Hematopoietic multipotent progenitor cell treated with erythropoietin and hydrocortisone succinate and interleukin-3 and kit ligand, for 8 days (in vitro differentiated cells): ENCODE results near the gene BAIAP2.
"Not testable (repeated sequence)": the region's sequence is repeated elsewhere in the genome, so short reads cannot be mapped to it uniquely, and the experiment has no call there.

Experiments
- DNase-seq: peaks from one replicate; pipeline ENCODE4 v3.0.0-alpha.2; 2015

BAIAP2 gene

DNA sequence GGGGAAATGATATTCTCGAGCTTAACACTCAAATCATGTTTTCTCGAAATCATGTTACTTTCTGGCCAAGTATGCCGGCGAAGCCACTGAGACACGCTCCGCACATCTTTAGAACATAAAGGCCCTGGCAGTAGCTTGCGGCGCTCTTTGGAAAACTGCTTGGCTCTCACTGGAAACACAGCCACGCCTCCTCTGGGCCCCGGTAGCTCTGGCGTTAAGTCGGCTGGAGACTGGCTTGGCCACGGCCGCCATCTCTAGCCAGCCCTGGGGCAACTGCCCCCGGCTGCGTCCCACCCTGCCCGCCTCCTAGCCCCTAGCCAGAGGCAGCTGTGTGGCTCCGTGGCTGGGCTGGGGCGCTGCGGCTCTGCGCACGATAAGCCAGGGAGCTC is 9.2 kb upstream of the BAIAP2 start:
- no peak for DNase-seq

- DNase-seq, result no peak
These were observed 8.5 kb upstream of the BAIAP2 start for GRCh38 chr17:81026266-81027036.

DNA sequence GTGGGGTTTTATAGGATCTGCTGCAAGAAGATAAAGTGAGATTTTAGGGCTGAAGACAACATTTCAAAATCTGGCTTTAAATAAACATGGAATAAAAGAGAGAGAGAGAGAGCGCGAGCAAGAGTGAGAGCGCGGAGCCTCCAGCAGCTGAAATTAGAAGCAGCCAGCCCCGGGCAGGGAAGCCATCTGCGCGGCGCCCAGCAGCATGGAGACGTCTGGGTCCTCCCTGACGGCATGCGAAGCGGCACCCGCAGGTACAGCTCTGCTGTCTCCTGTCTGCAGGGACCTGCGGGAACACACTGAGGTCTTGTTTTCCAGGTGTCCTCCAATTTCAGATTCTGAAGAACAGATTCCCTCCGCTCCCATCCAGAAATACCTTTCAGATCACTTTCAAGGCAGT is 7.9 kb upstream of the BAIAP2 start:
- DNase-seq, result no peak

DNA sequence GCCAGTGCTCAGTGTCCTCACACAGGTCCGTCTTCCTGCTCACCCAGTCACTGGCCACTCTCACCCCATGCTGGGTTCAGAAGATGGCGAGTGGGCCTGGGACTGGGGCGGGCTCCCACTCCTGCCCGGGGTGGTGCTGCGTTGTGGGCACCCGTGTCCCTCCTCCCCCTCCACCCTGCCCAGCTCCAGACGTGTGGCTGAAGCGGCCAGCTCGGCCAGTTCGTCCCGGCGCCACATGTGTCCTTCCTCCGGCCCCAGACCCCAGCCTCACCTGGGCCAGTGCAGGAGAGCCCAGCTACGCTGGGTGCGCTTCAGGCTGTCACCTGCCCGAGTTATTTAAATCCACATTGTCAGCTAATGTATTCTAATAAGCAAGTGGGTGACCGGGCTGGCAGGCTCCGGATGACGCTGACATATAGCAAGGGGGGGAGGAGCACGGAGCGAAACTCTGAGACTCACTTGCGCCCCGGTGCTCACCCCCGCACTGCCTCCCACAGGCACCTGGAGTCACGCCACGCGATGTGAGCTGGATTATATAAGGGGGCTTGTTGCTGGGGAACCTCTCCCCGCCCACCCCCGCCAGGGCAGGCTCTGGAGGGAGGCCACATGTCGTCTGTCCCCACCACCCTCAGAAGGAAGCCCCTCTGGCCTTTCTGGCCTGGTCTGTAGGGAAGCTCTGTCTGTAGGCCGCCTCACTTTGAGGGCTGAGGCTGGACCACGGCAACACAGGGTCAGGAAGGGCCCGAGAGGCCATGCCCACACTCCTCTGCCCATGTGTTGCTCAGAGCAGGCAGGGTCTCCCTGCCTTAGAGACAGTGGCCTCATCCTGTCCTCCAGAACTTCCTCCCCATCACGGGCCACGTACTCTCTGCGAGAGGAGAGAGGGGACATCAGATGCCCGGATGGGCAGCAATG is 7.1 kb upstream of the BAIAP2 start:
- no peak for DNase-seq

DNA sequence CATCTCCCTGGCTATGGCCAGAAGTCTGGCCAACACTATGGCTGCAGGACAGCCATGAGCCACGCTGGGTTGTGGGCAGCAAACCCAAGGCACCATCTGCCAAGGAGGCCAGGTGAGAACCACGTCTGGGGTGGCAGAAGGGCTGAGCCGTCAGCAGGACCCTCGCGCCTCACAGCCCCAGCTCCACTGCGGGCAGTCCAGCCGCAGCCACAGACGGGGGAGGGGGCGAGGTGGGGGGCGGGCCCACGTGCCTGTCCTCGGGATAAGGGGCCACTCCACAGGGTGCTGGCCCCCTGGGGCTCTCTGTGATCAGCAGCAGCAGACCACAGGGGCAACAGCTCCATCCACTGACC is 6.5 kb upstream of the BAIAP2 start:
- no peak for DNase-seq

DNA sequence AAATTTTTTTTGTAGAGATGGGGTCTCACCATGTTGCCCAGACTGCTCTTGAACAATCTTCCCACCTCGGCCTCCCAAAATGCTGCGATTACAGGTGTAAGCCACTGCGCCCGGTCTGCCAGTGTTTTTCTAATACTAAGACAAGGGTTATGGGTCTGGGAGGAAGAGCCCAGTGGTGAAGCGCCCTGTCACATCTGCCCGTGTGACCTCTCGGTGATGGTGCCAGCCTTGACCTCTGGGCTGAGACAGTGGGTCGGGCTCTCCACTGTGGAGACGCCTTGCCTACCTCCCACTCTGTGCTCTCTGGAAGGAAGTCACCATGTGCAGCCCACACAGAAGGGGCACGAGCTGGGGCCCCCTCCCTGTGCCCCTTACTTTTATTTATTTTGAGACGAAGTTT is 5.1 kb upstream of the BAIAP2 start:
- DNase-seq, result no peak

GRCh38 chr17:81030312-81030711 is 4.6 kb upstream of the BAIAP2 start:
- DNase-seq, result not testable (repeated sequence)

DNA sequence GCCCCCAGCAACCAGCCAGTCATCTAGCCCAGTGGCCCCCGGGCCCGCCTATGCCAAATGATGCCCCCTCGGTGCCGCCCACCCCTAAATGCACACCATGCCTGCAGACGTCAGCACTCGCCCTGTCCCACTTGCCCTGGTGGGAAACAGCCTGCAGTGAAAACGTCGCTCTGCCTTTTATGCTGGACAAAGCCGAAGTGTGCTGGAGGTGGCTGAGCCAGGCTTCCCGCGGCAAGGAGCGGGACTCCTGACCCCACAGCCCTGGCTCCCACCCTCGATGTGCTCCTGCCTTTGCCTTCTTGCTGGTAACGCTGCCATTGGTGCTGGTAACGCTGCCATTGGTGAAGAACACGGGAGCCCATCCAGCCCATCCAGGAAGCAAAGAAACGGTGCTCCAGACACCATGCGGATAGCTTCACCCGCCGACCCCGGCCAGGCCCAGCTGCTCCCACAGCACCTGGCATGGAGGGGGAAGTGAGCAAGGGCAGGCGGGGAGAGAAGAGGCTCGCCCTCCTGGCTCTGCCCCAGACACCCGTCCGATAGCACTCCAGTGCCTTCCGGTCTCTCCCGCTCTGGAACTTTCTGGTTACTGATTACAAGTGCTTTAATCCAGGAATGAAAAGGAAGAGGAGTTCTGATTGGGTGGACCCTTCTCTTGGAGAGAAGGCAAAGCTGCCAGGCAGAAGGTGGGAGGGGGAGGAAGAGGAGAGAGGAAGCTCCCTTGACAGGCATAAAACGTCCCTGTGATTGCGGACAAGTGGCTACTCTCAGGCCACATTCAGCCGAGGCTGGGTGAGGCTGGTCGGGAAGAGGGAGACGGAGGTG is 4.0 kb upstream of the BAIAP2 start:
- no peak for DNase-seq

DNA sequence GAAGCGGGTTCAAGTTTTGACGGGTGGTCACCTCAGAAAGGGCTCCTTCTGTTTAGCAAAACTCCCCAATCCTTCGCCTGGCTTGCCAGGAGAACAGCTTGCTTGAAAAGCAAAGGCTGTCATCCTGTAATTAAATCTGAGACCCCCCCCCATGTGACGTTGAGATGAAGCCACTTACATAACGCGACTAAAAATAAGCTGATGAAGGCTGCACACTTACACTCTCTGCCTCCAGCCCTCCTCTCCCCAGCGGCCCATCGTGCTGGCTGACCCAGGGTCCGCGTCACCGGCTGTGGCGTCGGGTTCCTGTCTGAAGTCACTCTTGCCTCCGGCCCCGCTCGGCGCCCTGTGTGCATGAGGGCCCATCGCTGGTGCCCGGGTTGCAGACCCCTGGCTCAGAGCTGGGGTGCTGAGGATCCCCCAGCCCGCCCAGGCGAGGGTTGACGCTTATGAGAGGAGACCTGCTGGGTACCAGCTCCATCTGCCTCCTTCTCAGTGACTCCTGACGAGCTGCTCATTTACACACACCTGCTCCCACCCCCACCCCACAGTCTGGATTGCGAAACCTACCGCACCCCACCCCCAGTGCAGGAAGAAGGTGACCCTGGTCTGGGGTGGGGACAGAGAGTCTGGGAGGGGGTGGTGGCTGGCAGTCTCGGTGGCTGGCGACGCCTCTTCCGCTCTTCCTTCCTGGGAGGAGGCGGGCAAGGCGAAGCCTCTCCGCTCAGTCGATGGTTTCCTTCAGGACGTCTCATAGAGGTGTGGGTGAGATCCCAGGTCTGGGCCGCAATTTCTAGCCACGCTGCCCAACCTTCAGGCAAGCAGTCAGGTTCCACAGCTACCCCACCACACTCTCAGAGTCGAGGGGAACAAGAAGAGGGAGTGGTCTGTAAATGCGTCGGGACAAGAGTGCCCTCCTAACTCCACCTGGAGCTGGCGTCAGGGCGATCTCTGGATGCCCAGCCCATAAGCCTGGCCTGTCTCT is 3.1 kb upstream of the BAIAP2 start:
- no peak for DNase-seq

DNA sequence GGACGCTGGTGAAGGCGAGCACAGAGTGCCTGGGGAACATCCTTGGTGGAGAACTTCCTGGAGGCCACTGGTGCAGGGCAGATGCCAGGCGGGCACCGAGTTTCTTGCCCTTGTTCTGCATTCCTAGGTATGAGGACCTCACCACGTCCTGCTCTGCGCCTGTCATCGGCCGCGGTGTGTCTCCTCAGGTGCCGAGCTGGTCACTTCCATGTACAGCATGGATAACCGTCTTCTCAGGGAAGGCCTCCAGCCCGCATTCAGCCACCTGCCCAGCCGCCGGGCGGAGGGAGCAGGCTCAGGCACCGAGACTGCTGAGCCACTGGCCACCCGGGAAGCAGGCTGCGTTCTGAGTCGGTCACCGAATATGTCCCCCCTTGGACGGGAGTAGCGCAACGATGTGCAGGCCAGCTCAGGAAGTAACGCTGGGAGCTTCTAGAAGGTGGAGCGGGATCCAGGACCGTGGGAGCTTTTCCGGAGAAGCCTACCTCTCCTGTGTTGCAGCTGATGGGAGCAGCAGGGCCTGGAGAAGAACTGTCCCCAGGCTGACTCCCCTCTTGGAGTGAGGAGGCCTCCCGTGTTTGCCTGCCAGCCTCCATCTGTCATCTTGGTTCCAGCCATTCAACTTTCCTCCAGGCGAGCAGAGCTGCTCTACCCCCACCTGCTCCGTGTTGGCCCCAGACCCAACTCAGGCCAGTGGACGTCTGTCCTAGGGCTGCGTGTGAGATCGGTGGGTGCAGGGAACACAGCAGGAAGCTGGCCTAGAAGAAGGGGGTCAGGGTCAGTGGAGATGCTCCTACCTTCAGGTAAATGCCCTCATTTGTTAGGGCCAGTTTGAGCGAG is 2.1 kb upstream of the BAIAP2 start:
- DNase-seq, result no peak

- DNase-seq, result no peak
These were observed 1.3 kb upstream of the BAIAP2 start for GRCh38 chr17:81033535-81034167.

GRCh38 chr17:81034168-81034777 is 678 bp upstream of the BAIAP2 start:
- no peak for DNase-seq

DNA sequence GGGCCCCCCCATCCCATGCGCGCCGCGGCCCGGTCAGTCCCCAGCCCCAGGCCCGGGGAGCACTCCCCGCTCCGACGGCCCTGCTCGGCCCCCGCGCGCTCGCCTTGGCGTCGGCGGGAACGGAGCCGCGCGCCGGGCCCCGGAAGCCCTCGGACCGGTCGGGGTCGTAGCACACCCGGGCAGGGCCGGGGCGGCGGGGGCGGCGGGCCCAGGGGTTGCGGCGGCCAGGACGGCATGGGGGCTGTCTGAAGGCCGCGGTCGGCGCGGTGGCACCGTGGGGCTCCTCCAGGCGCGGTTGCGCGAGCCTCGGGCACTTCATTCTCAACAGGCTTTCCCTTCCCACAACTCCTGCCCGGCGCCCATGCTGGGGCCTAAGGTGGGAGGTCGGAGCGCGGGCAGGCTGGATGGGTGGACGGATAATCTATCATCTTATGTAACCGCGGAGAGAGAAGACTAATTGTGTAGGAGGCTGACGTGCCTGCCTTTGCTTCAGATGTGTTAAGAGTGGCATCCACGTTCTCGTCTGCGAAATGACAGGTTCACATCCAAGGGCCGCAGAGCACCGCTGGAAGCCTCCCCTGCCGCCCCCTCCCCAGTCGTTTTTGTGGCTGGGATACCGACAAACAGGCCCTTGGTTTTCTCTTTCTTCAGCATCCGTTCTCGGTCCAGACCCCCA is 708 bp downstream of the BAIAP2 start:
- DNase-seq, result no peak

DNA sequence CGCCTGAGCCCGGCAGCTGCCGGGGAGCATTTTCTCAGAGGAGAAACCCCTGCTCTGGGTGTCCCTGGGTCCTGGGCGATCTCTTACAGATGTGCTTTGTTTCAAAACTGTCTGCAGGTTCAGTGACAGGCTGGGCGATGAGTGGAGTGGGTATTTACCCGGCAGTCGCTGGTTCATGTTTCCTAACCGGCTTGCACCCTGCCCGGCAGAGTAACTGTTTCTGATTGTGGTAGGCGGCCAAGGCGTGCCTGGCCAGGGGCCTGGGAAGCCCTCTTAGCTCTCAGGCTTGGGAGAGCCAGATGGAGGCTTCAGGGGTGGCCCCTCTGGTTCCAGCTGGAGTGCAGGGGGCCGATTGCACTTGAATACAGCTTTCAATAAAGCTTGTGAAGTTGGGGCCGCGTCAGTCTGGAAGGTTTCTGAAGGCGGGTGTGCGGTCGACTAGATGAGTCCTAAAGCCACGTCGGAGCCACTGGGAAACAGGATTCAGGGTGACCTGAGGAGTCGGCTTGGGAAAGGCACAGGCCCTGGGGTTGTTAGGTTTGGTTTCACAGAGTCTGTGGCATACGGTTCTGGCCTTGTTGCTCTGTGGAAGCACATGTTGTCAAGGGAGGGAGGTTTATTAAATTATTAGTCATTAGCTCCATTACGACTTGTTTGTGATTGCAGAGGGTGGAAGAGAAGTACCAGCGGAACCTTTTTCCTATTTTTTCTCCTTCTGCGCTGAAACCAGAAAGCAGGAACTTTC is 1.4 kb downstream of the BAIAP2 start:
- DNase-seq, result no peak

GRCh38 chr17:81037026-81037797 is 2.3 kb downstream of the BAIAP2 start:
- DNase-seq, result no peak

DNA sequence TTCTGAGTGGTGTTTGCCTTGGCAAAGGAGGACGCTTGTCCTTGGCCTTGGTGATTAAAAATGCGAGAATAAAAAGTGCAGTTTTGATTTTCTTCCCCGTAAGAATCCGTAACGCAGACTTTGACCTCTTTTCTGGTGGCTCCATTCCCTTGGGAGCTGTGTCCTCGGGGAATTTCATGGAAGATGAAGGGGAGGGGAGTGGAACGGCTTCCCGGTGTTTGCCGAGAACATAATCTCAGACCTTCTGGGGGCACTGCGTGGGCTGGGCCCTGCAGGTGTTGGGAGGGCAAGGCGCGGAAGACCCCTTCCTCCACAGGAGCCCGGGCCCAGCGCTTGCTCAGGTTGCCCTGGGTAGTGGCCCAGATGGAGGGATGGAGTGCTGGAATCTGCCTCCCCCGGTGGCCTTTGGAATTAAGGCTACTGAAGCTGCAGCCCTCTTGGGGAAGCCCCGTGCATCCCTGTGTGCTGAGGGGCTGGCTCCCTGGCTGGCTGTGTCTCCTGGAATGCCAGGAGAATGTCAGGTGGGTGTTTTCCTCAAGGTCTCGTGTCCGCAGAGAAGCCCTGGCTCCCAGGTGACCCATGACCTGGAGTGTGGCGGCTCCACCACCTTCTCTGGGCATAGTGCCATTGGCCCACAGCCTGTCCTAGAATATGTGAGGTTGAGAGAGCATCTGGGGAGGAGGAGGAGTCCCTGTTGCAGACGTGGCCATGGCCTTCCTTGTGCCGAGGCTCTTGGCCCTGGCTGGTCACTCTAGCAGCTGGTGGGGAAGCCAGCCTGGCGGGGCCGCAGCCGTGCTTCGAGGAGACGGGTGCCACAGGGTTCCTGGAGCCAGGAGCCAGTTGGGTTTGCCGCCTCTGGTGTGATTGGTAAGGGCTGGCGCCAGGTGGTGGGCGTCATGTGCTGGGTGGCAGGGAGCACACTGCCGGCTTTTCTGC is 3.1 kb downstream of the BAIAP2 start:
- DNase-seq, result no peak

GRCh38 chr17:81039096-81039495 is 4.1 kb downstream of the BAIAP2 start:
- DNase-seq, result no peak
